Measurements from ENCODE around the gene SMYD4. TPM values are rescaled to one million over a fixed set of nuclear protein-coding genes. Genes with fewer than 3 reads are reported as not detected.
"Not testable (repeated sequence)": the region's sequence is repeated elsewhere in the genome, so short reads cannot be mapped to it uniquely, and the experiment has no call there.

The SMYD4 gene
- total RNA-seq, 1 donor from 2014 or later: 22.5 TPM

DNA sequence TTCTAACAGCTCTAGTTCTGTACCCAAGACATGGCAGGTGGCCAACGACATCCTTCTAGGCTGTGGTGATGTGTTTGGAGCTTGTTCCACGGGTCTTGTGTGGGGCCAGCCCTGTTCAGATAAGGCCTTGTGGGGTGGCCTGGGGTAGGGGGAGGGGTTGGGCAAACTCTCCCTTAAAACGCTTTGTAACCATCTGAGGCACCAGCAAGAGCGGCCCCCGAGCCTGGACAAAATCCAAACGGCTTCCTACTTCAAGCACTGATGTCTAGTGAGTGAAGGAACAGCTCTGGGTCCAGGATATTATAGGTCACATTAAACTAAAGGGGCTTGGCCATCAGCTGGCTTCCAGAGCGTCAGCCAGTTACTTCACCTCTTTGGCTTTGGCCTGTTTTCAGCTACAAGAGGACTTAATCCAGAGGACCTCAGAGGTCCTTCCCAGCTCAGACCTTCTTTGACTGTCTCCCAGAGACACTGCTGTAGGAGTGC is 56.0 kb downstream of the SMYD4 start:
- Mint-ChIP-seq H3K9me3 (no peaks in the 10 kb centered on the region), H3K27ac (no peak overlapping the region), H3K36me3 (peaks cover 4% of the 10 kb centered on the region), H3K4me3 (no peak overlapping the region), H3K27me3 (no peaks in the 10 kb centered on the region), H3K4me1 (ENCODE audit: unreplicated experiment) (peaks cover 8% of the 10 kb centered on the region)
- TF ChIP-seq, protein P1, sequence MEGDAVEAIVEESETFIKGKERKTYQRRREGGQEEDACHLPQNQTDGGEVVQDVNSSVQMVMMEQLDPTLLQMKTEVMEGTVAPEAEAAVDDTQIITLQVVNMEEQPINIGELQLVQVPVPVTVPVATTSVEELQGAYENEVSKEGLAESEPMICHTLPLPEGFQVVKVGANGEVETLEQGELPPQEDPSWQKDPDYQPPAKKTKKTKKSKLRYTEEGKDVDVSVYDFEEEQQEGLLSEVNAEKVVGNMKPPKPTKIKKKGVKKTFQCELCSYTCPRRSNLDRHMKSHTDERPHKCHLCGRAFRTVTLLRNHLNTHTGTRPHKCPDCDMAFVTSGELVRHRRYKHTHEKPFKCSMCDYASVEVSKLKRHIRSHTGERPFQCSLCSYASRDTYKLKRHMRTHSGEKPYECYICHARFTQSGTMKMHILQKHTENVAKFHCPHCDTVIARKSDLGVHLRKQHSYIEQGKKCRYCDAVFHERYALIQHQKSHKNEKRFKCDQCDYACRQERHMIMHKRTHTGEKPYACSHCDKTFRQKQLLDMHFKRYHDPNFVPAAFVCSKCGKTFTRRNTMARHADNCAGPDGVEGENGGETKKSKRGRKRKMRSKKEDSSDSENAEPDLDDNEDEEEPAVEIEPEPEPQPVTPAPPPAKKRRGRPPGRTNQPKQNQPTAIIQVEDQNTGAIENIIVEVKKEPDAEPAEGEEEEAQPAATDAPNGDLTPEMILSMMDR (conservative IDR thresholded peaks at IDR 0.05): no peak
- no peak for DNase-seq (ENCODE audit: extremely low spot score, unreplicated experiment)

GRCh38 chr17:1773000-1773695 is 56.6 kb downstream of the SMYD4 start:
- not testable (repeated sequence) for DNase-seq (ENCODE audit: extremely low spot score, unreplicated experiment); H3K27me3 Mint-ChIP-seq; H3K4me3 Mint-ChIP-seq; H3K9me3 Mint-ChIP-seq; H3K4me1 Mint-ChIP-seq (ENCODE audit: unreplicated experiment); H3K36me3 Mint-ChIP-seq
- H3K27ac Mint-ChIP-seq: peak overlapping the region; percentile 11

DNA sequence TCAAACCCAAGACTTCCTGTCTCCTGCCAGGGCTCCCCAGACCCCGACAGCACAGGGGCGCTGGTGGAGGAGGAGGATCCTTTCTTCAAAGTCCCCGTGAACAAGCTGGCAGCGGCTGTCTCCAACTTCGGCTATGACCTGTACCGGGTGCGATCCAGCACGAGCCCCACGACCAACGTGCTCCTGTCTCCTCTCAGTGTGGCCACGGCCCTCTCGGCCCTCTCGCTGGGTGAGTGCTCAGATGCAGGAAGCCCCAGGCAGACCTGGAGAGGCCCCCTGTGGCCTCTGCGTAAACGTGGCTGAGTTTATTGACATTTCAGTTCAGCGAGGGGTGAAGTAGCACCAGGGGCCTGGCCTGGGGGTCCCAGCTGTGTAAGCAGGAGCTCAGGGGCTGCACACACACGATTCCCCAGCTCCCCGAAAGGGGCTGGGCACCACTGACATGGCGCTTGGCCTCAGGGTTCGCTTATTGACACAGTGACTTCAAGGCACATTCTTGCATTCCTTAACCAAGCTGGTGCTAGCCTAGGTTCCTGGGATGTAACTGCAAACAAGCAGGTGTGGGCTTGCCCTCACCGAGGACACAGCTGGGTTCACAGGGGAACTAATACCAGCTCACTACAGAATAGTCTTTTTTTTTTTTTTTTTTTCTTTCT is 59.8 kb downstream of the SMYD4 start:
- no peaks in the 10 kb centered on the region for H3K36me3 Mint-ChIP-seq
- peak overlapping the region; percentile 45 for H3K4me3 Mint-ChIP-seq
- TF ChIP-seq, protein P1 (conservative IDR thresholded peaks at IDR 0.05): no peak
- no peaks in the 10 kb centered on the region for H3K27me3 Mint-ChIP-seq
- DNase-seq (ENCODE audit: extremely low spot score, unreplicated experiment): no peak
- no peaks in the 10 kb centered on the region for H3K9me3 Mint-ChIP-seq
- H3K27ac Mint-ChIP-seq: peak overlapping the region; percentile 79
- H3K4me1 Mint-ChIP-seq (ENCODE audit: unreplicated experiment): peaks cover 8% of the 10 kb centered on the region

GRCh38 chr17:1767358-1767757 is 62.3 kb downstream of the SMYD4 start:
- no peaks in the 10 kb centered on the region for H3K9me3 Mint-ChIP-seq
- no peak overlapping the region for H3K27ac Mint-ChIP-seq
- no peaks in the 10 kb centered on the region for H3K36me3 Mint-ChIP-seq
- H3K27me3 Mint-ChIP-seq: no peaks in the 10 kb centered on the region
- no peak for DNase-seq (ENCODE audit: extremely low spot score, unreplicated experiment)
- peaks cover 25% of the 10 kb centered on the region for H3K4me1 Mint-ChIP-seq (ENCODE audit: unreplicated experiment)
- TF ChIP-seq, protein P1 (conservative IDR thresholded peaks at IDR 0.05): peak; percentile 21
- H3K4me3 Mint-ChIP-seq: no peak overlapping the region

- peaks cover 28% of the 10 kb centered on the region for H3K4me1 Mint-ChIP-seq (ENCODE audit: unreplicated experiment)
- no peaks in the 10 kb centered on the region for H3K36me3 Mint-ChIP-seq
- TF ChIP-seq, protein P1 (conservative IDR thresholded peaks at IDR 0.05): no peak
- H3K4me3 Mint-ChIP-seq: no peak overlapping the region
- no peak overlapping the region for H3K27ac Mint-ChIP-seq
- no peaks in the 10 kb centered on the region for H3K9me3 Mint-ChIP-seq
- DNase-seq (ENCODE audit: extremely low spot score, unreplicated experiment): no peak
- no peaks in the 10 kb centered on the region for H3K27me3 Mint-ChIP-seq
Observed at GRCh38 chr17:1766382-1767135, 63.1 kb downstream of the SMYD4 start.

DNA sequence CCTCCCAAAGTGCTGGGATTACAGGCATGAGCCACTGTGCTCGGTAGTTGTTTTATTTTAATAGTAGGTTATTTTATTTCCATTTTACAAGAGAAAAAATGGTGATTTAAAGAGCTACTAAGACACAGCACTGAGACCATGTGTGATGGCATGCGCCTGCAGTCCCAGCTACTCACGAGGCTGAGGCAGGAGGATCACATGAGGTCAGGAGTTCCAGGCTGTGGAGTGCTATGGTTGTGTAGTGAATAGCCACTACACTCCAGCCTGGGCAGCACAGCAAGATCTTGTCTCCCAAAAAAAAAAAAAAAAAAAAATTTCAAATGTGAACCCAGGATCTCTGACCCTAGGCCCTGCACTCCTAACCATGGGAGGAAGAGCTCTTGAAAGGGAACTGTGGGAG is 64.1 kb downstream of the SMYD4 start:
- no peak for DNase-seq (ENCODE audit: extremely low spot score, unreplicated experiment)
- Mint-ChIP-seq H3K9me3 (no peaks in the 10 kb centered on the region), H3K4me1 (ENCODE audit: unreplicated experiment) (peaks cover 28% of the 10 kb centered on the region), H3K27ac (no peak overlapping the region), H3K27me3 (no peaks in the 10 kb centered on the region), H3K36me3 (no peaks in the 10 kb centered on the region), H3K4me3 (no peak overlapping the region)
- TF ChIP-seq, protein P1 (conservative IDR thresholded peaks at IDR 0.05): no peak

GRCh38 chr17:1764705-1765104 is 65.0 kb downstream of the SMYD4 start:
- not testable (repeated sequence) for DNase-seq (ENCODE audit: extremely low spot score, unreplicated experiment); H3K27ac Mint-ChIP-seq; H3K27me3 Mint-ChIP-seq; H3K36me3 Mint-ChIP-seq; H3K9me3 Mint-ChIP-seq
- H3K4me1 Mint-ChIP-seq (ENCODE audit: unreplicated experiment): peaks cover 23% of the 10 kb centered on the region
- H3K4me3 Mint-ChIP-seq: peak overlapping the region; percentile 77
